ENCODE measurements around the gene FCHSD2. TPM values are rescaled to one million over a fixed set of nuclear protein-coding genes. Genes with fewer than 3 reads are reported as not detected.
A peak's percentile ranks its signal among the peaks of the same experiment; 100 is the strongest.

Gene FCHSD2
- total RNA-seq, 1 experiment from 2014 or later = 22.6 TPM

GRCh38 chr11:73152861-73153483, 10.9 kb upstream of the FCHSD2 start:
- H3K36me3 ChIP-seq (ENCODE audit: low read depth) = no peaks in the 10 kb centered on the region
- POLR2A ChIA-PET (ENCODE audit: unreplicated experiment) = interaction anchor here (0.5 to 0.6 kb wide), 3 partner anchors 11 to 382 kb away, joined by 4 to 12 read pairs (median 12); partner anchors contain the start of gene FCHSD2

GRCh38 chr11:73152086-73152853, 10.2 kb upstream of the FCHSD2 start:
- POLR2A ChIA-PET (ENCODE audit: unreplicated experiment) = interaction anchor here (0.5 to 0.6 kb wide), 2 partner anchors 10 to 11 kb away, joined by 4 to 6 read pairs; partner anchors contain the start of gene FCHSD2
- no peak for DNase-seq
- no peaks in the 10 kb centered on the region for H3K79me2 ChIP-seq (ENCODE audit: low read depth)
- H3K4me3 ChIP-seq = no peak overlapping the region
- H3K36me3 ChIP-seq (ENCODE audit: low read depth) = no peaks in the 10 kb centered on the region
- CTCF ChIA-PET = interaction anchor here (1.2 kb wide), 1 partner anchor 10 kb away, joined by 6 read pairs; no protein-coding TSS in a partner anchor
- no peak overlapping the region for H3K4me2 ChIP-seq
- no peak overlapping the region for H3K27ac ChIP-seq
- no peak for TF ChIP-seq CTCF (conservative IDR thresholded peaks at IDR 0.05)
- no peak for TF ChIP-seq EZH2 (IDR thresholded peaks at IDR 0.05; ENCODE audit: low read depth)
- peaks cover 16% of the 10 kb centered on the region for H3K4me1 ChIP-seq (replicated peaks; ENCODE audit: insufficient read depth)
- no peaks in the 10 kb centered on the region for H3K9me3 ChIP-seq (ENCODE audit: insufficient read depth, low read depth)
- no peaks in the 10 kb centered on the region for H3K9me2 ChIP-seq (ENCODE audit: insufficient read depth)
- no peaks in the 10 kb centered on the region for H3K27me3 ChIP-seq (ENCODE audit: insufficient read depth, low read depth)
- no peaks in the 10 kb centered on the region for H4K20me1 ChIP-seq (ENCODE audit: insufficient read depth)
- H3F3A ChIP-seq (ENCODE audit: insufficient read depth, low read depth) = 0 out of 2 replicates have a peak, but pooled peaks cover 8% of the 10 kb centered on the region
- intact Hi-C loops (cut with micrococcal nuclease; ENCODE audit: unreplicated experiment) = no loop called here
- no TSS peak for BruUV-seq (replicated peaks)
- H2AFZ ChIP-seq = no peak overlapping the region

More at GRCh38 chr11:73152861-73153483, 10.9 kb upstream of the FCHSD2 start:
- Histone ChIP-seq H3K4me3 (no peak overlapping the region), H3K4me1 (replicated peaks; ENCODE audit: insufficient read depth) (peaks cover 24% of the 10 kb centered on the region), H3F3A (ENCODE audit: insufficient read depth, low read depth) (0 out of 2 replicates have a peak, but pooled peaks cover 8% of the 10 kb centered on the region), H3K9me2 (ENCODE audit: insufficient read depth) (no peaks in the 10 kb centered on the region), H3K27me3 (ENCODE audit: insufficient read depth, low read depth) (no peaks in the 10 kb centered on the region), H3K9me3 (ENCODE audit: insufficient read depth, low read depth) (no peaks in the 10 kb centered on the region), H4K20me1 (ENCODE audit: insufficient read depth) (no peaks in the 10 kb centered on the region), H2AFZ (no peak overlapping the region), H3K79me2 (ENCODE audit: low read depth) (no peaks in the 10 kb centered on the region), H3K4me2 (peak overlapping the region; percentile 2; the same call in 1 of the 2 replicates), H3K27ac (no peak overlapping the region)
- peak; percentile 57 to 66 for DNase-seq
- intact Hi-C loops (cut with micrococcal nuclease; ENCODE audit: unreplicated experiment) = no loop called here
- TF ChIP-seq EZH2 (IDR thresholded peaks at IDR 0.05; ENCODE audit: low read depth) (no peak), CTCF (conservative IDR thresholded peaks at IDR 0.05) (no peak)
- CTCF ChIA-PET = interaction anchor here (0.7 kb wide), 1 partner anchor 270 kb away, joined by 10 read pairs; no protein-coding TSS in a partner anchor
- no TSS peak for BruUV-seq (replicated peaks)

- Histone ChIP-seq H3K4me1 (replicated peaks; ENCODE audit: insufficient read depth) (peaks cover 12% of the 10 kb centered on the region), H3F3A (ENCODE audit: insufficient read depth, low read depth) (0 out of 2 replicates have a peak, but pooled peaks cover 8% of the 10 kb centered on the region), H3K79me2 (ENCODE audit: low read depth) (no peaks in the 10 kb centered on the region), H3K36me3 (ENCODE audit: low read depth) (no peaks in the 10 kb centered on the region), H4K20me1 (ENCODE audit: insufficient read depth) (no peaks in the 10 kb centered on the region), H3K4me2 (no peak overlapping the region), H2AFZ (no peak overlapping the region), H3K9me2 (ENCODE audit: insufficient read depth) (no peaks in the 10 kb centered on the region), H3K27ac (no peak overlapping the region), H3K4me3 (no peak overlapping the region), H3K9me3 (ENCODE audit: insufficient read depth, low read depth) (no peaks in the 10 kb centered on the region), H3K27me3 (ENCODE audit: insufficient read depth, low read depth) (no peaks in the 10 kb centered on the region)
- ChIA-PET CTCF (interaction anchor here (1.2 kb wide), 1 partner anchor 9 kb away, joined by 6 read pairs; no protein-coding TSS in a partner anchor), POLR2A (ENCODE audit: unreplicated experiment) (no interaction called here)
- DNase-seq = no peak
- BruUV-seq (replicated peaks) = no TSS peak
- no peak for TF ChIP-seq CTCF (conservative IDR thresholded peaks at IDR 0.05)
- no peak for TF ChIP-seq EZH2 (IDR thresholded peaks at IDR 0.05; ENCODE audit: low read depth)
- intact Hi-C loops (cut with micrococcal nuclease; ENCODE audit: unreplicated experiment) = no loop called here
Measured at GRCh38 chr11:73151416-73151815, 9.3 kb upstream of the FCHSD2 start.

Measured in PC-9 (cell line).